Immature natural killer cell (primary cell): ENCODE results near the gene SH3GL1. TPM values are rescaled to one million over a fixed set of nuclear protein-coding genes. Genes with fewer than 3 reads are reported as not detected.

ENCODE experiments used
- DNase-seq, 3 donors: peaks; one replicate each; pipeline ENCODE4 v3.0.0; 2022; ENCODE audit warnings: mixed read lengths in 1 of 3
- H3K27ac Mint-ChIP-seq, 6 donors: one replicate each; pipeline ENCODE4 v1.8.0; 2020; ENCODE audit warnings: mixed read lengths in 6 of 6, mild to moderate bottlenecking in 5 of 6, inconsistent platforms in 4 of 6, moderate library complexity in 3 of 6
- H3K27me3 Mint-ChIP-seq, 3 donors: one replicate each; pipeline ENCODE4 v1.8.0; 2020 to 2021; ENCODE audit warnings: low read depth in 3 of 3, mild to moderate bottlenecking in 3 of 3, mixed read lengths in 3 of 3, moderate library complexity in 3 of 3, inconsistent platforms in 1 of 3
- H3K36me3 Mint-ChIP-seq, 3 donors: one replicate each; pipeline ENCODE4 v1.8.0; 2020; ENCODE audit warnings: mixed read lengths in 3 of 3, inconsistent platforms in 2 of 3, mild to moderate bottlenecking in 2 of 3
- H3K4me1 Mint-ChIP-seq, 2 donors: one replicate each; pipeline ENCODE4 v1.8.0; 2020; ENCODE audit warnings: inconsistent platforms in 2 of 2, mild to moderate bottlenecking in 2 of 2, mixed read lengths in 2 of 2, moderate library complexity in 1 of 2
- H3K4me3 Mint-ChIP-seq, 5 donors: one replicate each; pipeline ENCODE4 v1.8.0; 2020; ENCODE audit warnings: mild to moderate bottlenecking in 5 of 5, mixed read lengths in 5 of 5, inconsistent platforms in 3 of 5, moderate library complexity in 3 of 5
- H3K9me3 Mint-ChIP-seq, 6 donors: one replicate each; pipeline ENCODE4 v1.8.0; 2020; ENCODE audit warnings: mild to moderate bottlenecking in 6 of 6, mixed read lengths in 6 of 6, inconsistent platforms in 4 of 6, moderate library complexity in 3 of 6
- polyA plus RNA-seq, 3 donors: library from polyadenylated mRNA; unstranded; fragments of 300-500 nt; fragmentation: Illumina TruSeq; gene quantifications; one replicate each; pipeline ENCODE4 v1.2.3, GENCODE V29; 2021

Gene SH3GL1
- 10 to 100 TPM; 13.8 to 24.6 (median 18.4) TPM for polyA plus RNA-seq

GRCh38 chr19:4400135-4400936 is at the start of gene SH3GL1:
TSS of gene SH3GL1 (minus strand) at chr19:4400547. CDS start at chr19:4400368, 179 bp downstream.
- Mint-ChIP-seq H3K9me3 (no peaks in the 10 kb centered on the region), H3K36me3 (no peaks in the 10 kb centered on the region), H3K27me3 (peaks cover 10 to 13% (median 12%) of the 10 kb centered on the region in 3 donors), H3K4me3 (peak within 1 kb of the TSS; percentile 87 to 97 (median 90)), H3K27ac (peak within 1 kb of the TSS; percentile 99 to 100 (median 99)), H3K4me1 (peaks cover 56 to 76% of the 10 kb centered on the region in 2 donors)
- peak; percentile 89 to 93 (median 93) for DNase-seq

GRCh38 chr19:4449639-4450028 is 49.3 kb upstream of the SH3GL1 start:
- Mint-ChIP-seq H3K4me1 (peaks cover 0 to under 1% of the 10 kb centered on the region in 2 donors), H3K4me3 (no peak overlapping the region), H3K27me3 (peaks cover 2 to 3% (median 2%) of the 10 kb centered on the region in 3 donors), H3K36me3 (peaks cover 0 to 13% (median 3%) of the 10 kb centered on the region in 3 donors), H3K27ac (no peak overlapping the region), H3K9me3 (no peaks in the 10 kb centered on the region)
- DNase-seq = no peak

- Mint-ChIP-seq H3K9me3 (no peaks in the 10 kb centered on the region), H3K27ac (no peak overlapping the region), H3K4me1 (no peaks in the 10 kb centered on the region), H3K4me3 (no peak overlapping the region), H3K36me3 (peaks cover 0 to 13% (median 3%) of the 10 kb centered on the region in 3 donors), H3K27me3 (peaks cover 0 to 4% (median 3%) of the 10 kb centered on the region in 3 donors)
- DNase-seq = no peak
Measured at GRCh38 chr19:4449022-4449638, 48.8 kb upstream of the SH3GL1 start.

- H3K36me3 Mint-ChIP-seq = peaks cover 0 to 13% (median 3%) of the 10 kb centered on the region in 3 donors
- no peak for DNase-seq
- H3K9me3 Mint-ChIP-seq = no peaks in the 10 kb centered on the region
- no peak overlapping the region for H3K4me3 Mint-ChIP-seq
- no peak overlapping the region for H3K27ac Mint-ChIP-seq
- no peaks in the 10 kb centered on the region for H3K4me1 Mint-ChIP-seq
- H3K27me3 Mint-ChIP-seq = peaks cover 0 to 4% (median 3%) of the 10 kb centered on the region in 3 donors
Measured at GRCh38 chr19:4448147-4448985, 48.0 kb upstream of the SH3GL1 start.

GRCh38 chr19:4447327-4448146 is 47.2 kb upstream of the SH3GL1 start:
- DNase-seq = no peak
- Mint-ChIP-seq H3K9me3 (no peaks in the 10 kb centered on the region), H3K4me3 (no peak overlapping the region), H3K4me1 (no peaks in the 10 kb centered on the region), H3K27me3 (peaks cover 0 to 4% (median 3%) of the 10 kb centered on the region in 3 donors), H3K36me3 (peaks cover 0 to 8% (median 3%) of the 10 kb centered on the region in 3 donors), H3K27ac (no peak overlapping the region)

GRCh38 chr19:4446704-4447200 is 46.4 kb upstream of the SH3GL1 start:
- H3K27ac Mint-ChIP-seq = no peak overlapping the region
- H3K9me3 Mint-ChIP-seq = no peaks in the 10 kb centered on the region
- peaks cover 0 to 6% (median 3%) of the 10 kb centered on the region in 3 donors for H3K36me3 Mint-ChIP-seq
- no peak for DNase-seq
- peaks cover 0 to 4% (median 3%) of the 10 kb centered on the region in 3 donors for H3K27me3 Mint-ChIP-seq
- H3K4me1 Mint-ChIP-seq = no peaks in the 10 kb centered on the region
- no peak overlapping the region for H3K4me3 Mint-ChIP-seq

GRCh38 chr19:4445963-4446703 is 45.8 kb upstream of the SH3GL1 start:
- peaks cover 0 to 4% (median 3%) of the 10 kb centered on the region in 3 donors for H3K27me3 Mint-ChIP-seq

GRCh38 chr19:4444765-4445741 is 44.7 kb upstream of the SH3GL1 start:
- no peak for DNase-seq
- H3K4me1 Mint-ChIP-seq = no peaks in the 10 kb centered on the region
- H3K27ac Mint-ChIP-seq = peak overlapping the region in 1 of 6 donors; percentile 3
- peaks cover 0 to 4% (median 0%) of the 10 kb centered on the region in 3 donors for H3K27me3 Mint-ChIP-seq
- H3K9me3 Mint-ChIP-seq = no peaks in the 10 kb centered on the region
- H3K4me3 Mint-ChIP-seq = no peak overlapping the region
- peaks cover 0 to 6% (median 3%) of the 10 kb centered on the region in 3 donors for H3K36me3 Mint-ChIP-seq

More at GRCh38 chr19:4445963-4446703, 45.8 kb upstream of the SH3GL1 start:
- H3K9me3 Mint-ChIP-seq = no peaks in the 10 kb centered on the region
- no peak for DNase-seq
- H3K27ac Mint-ChIP-seq = no peak overlapping the region
- H3K4me3 Mint-ChIP-seq = no peak overlapping the region
- H3K36me3 Mint-ChIP-seq = peaks cover 0 to 6% (median 3%) of the 10 kb centered on the region in 3 donors
- H3K4me1 Mint-ChIP-seq = no peaks in the 10 kb centered on the region

GRCh38 chr19:4443966-4444764 is 43.8 kb upstream of the SH3GL1 start:
- Mint-ChIP-seq H3K36me3 (peaks cover 0 to 3% (median 0%) of the 10 kb centered on the region in 3 donors), H3K27me3 (peaks cover 0 to 4% (median 0%) of the 10 kb centered on the region in 3 donors), H3K4me3 (no peak overlapping the region), H3K4me1 (no peaks in the 10 kb centered on the region), H3K27ac (peak overlapping the region in 2 of 6 donors; percentile 3 to 55), H3K9me3 (no peaks in the 10 kb centered on the region)
- no peak for DNase-seq

- no peak overlapping the region for H3K4me3 Mint-ChIP-seq
- H3K36me3 Mint-ChIP-seq = no peaks in the 10 kb centered on the region
- peaks cover 0 to 4% (median 0%) of the 10 kb centered on the region in 3 donors for H3K27me3 Mint-ChIP-seq
- DNase-seq = no peak
- no peaks in the 10 kb centered on the region for H3K9me3 Mint-ChIP-seq
- H3K4me1 Mint-ChIP-seq = no peaks in the 10 kb centered on the region
- no peak overlapping the region for H3K27ac Mint-ChIP-seq
Measured at GRCh38 chr19:4443188-4443587, 42.8 kb upstream of the SH3GL1 start.

- Mint-ChIP-seq H3K4me3 (no peak overlapping the region), H3K4me1 (no peaks in the 10 kb centered on the region), H3K27ac (no peak overlapping the region), H3K9me3 (no peaks in the 10 kb centered on the region), H3K36me3 (no peaks in the 10 kb centered on the region), H3K27me3 (peaks cover 0 to 4% (median 0%) of the 10 kb centered on the region in 3 donors)
- no peak for DNase-seq
Measured at GRCh38 chr19:4442819-4443146, 42.4 kb upstream of the SH3GL1 start.
